Astrocyte of the cerebellum (primary cell): ENCODE measurements around the gene NTN3.
A peak's percentile ranks its signal among the peaks of the same experiment; 100 is the strongest.

Experiments used
- DNase-seq: peaks from one replicate; pipeline ENCODE4 v3.0.0-alpha.2; 2011; ENCODE audit warnings: low read depth
- H3K4me3 ChIP-seq: 2 replicates; pipeline ENCODE4 v1.5.1; 2011; ENCODE audit warnings: mild to moderate bottlenecking, low read depth, low read length, moderate library complexity
- in situ Hi-C: cut with HindIII; loops from 2 replicates; pipeline ENCODE4 v1.10.0; 2017; ENCODE audit warnings: low sequenced_read_pairs
- TF ChIP-seq, protein P1 (sequence below): IDR thresholded peaks from 2 replicates; pipeline ENCODE4 v1.5.1; 2012; ENCODE audit warnings: low read length, low read depth, moderate library complexity, mild to moderate bottlenecking; ENCODE audit errors: missing control alignments

NTN3 gene

DNA sequence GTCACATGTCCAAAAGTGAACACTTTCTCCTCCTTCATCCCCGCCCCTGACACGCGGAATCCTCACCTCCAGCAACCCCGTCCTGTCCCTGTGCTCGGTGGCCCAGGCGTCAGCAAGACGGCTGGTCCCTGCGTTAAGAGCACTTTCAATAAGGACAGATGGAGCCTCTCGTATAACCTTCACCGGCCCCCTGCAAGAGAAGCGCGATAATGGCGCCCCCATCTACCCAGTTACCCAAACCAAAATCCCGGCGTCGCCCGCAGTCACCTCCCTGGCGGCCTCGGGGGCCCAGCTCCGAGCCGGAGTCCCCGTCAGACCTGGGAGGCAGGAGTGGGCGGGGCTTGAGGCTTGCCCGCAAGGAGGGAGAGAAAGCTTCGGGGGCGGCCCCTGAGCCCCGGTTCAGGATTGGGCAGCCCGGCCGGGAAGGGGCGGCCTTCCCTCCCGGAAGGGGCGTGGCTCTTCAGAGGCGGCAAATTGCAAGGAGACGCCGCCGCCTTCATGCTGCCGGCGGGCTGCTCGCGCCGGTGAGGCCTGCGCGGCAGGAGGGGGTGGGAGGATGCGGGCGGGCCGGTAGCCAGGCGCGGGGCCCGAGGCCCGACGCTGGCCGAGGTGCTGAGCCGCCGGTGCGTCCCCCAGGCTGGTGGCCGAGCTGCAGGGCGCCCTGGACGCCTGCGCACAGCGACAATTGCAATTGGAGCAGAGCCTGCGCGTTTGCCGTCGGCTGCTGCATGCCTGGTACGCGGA, 11.3 kb upstream of the NTN3 start, which contains the start of gene TEDC2:
Gene TEDC2 (plus strand): TSS at position 463 of the 744 bp plus-strand sequence. CDS start 36 bp downstream, at position 499.
- DNase-seq = peak; percentile 75
- TF ChIP-seq, protein P1, sequence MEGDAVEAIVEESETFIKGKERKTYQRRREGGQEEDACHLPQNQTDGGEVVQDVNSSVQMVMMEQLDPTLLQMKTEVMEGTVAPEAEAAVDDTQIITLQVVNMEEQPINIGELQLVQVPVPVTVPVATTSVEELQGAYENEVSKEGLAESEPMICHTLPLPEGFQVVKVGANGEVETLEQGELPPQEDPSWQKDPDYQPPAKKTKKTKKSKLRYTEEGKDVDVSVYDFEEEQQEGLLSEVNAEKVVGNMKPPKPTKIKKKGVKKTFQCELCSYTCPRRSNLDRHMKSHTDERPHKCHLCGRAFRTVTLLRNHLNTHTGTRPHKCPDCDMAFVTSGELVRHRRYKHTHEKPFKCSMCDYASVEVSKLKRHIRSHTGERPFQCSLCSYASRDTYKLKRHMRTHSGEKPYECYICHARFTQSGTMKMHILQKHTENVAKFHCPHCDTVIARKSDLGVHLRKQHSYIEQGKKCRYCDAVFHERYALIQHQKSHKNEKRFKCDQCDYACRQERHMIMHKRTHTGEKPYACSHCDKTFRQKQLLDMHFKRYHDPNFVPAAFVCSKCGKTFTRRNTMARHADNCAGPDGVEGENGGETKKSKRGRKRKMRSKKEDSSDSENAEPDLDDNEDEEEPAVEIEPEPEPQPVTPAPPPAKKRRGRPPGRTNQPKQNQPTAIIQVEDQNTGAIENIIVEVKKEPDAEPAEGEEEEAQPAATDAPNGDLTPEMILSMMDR = no peak
- in situ Hi-C loops = no loop called here
- H3K4me3 ChIP-seq = peak within 1 kb of the TSS; percentile 66

DNA sequence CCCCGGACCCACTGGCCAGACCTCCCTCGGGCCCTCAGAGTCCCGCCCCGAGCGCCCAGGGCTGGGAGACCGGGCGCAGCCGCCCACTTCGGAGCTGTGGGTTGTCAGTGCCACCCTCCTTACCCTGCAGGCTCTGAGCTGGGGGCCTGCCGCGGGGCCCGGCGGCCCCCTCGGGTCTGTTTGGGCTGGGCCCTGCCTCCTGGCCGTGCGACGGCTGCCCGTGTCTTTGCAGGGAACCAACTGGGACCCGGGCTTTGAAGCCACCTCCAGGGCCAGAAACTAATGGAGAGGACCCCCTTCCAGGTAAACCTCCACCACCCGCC, 10.7 kb upstream of the NTN3 start:
- no peak for DNase-seq
- in situ Hi-C loops = no loop called here
- TF ChIP-seq, protein P1 = no peak
- peak overlapping the region; percentile 66 for H3K4me3 ChIP-seq

DNA sequence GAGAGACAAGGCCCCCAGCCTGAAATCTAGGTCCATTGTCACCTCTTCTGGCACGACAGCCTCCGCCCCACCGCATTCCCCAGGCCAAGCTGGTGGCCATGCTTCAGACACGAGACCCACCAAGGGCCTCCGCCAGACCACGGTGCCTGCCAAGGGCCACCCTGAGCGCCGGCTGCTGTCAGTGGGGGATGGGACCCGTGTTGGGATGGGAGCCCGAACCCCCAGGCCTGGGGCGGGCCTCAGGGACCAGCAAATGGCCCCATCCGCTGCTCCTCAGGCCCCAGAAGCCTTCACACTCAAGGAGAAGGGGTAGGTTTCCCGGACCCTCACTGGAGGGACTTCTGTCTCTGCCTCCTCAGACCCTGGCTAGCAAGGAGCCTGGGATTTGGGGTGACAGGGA, 10.2 kb upstream of the NTN3 start:
- in situ Hi-C loops = no loop called here
- H3K4me3 ChIP-seq = no peak overlapping the region
- DNase-seq = no peak
- TF ChIP-seq, protein P1 = no peak

DNA sequence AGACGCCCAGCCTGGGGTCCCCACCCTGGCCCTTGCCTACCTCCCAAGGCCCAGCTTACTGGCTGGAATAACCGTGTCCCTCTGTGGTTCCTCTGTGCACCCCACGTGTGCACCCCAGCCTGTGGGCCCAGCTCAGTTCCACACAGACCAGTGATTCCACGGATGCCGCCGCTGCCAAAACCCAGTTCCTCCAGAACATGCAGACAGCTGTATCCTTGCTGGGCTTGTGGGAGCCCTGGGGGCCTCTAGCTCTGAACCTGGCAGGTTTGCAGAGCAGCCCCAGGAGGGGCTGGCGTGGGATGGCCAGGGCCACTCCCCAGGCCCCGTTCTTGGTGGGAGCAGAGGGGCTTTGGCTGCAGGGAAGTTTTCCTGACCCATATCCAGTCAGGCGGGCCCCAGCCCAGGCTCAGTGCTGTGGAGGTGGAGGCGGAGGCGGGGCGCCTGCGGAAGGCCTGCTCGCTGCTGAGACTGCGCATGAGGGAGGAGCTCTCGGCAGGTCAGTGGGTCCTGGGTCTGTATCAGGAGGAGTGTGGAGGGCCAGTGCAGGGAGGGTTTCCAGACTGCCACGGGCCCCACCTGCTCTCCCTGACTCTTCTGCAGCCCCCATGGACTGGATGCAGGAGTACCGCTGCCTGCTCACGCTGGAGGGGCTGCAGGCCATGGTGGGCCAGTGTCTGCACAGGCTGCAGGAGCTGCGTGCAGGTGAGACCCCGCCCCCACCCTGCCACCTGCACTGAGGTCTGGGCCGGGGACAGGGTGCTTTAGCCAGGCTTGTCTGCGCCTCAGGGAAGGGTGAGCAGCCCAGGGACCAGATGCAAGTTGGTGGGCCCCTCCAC, 8.8 kb upstream of the NTN3 start:
- in situ Hi-C loops = no loop called here
- DNase-seq = no peak
- TF ChIP-seq, protein P1 = no peak
- no peak overlapping the region for H3K4me3 ChIP-seq

DNA sequence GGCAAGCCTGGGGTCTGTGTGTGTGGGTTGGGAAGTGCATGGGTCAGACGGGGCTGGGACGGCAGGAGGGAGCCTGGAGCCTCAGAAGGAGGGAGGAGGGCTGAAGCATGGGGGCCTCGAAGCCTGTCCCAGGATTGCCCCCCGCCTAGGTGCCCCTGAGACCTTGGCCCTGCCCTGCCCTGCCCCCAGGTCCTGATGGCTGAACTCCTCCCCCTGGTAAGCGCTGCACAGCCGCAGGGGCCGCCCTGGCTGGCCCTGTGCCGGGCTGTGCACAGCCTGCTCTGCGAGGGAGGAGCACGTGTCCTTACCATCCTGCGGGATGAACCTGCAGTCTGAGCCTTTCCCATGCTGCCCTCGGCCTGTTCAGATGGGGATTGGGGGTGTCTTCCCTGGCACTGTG, 6.8 kb upstream of the NTN3 start:
- H3K4me3 ChIP-seq = no peak overlapping the region
- in situ Hi-C loops = no loop called here
- TF ChIP-seq, protein P1 = no peak
- no peak for DNase-seq

DNA sequence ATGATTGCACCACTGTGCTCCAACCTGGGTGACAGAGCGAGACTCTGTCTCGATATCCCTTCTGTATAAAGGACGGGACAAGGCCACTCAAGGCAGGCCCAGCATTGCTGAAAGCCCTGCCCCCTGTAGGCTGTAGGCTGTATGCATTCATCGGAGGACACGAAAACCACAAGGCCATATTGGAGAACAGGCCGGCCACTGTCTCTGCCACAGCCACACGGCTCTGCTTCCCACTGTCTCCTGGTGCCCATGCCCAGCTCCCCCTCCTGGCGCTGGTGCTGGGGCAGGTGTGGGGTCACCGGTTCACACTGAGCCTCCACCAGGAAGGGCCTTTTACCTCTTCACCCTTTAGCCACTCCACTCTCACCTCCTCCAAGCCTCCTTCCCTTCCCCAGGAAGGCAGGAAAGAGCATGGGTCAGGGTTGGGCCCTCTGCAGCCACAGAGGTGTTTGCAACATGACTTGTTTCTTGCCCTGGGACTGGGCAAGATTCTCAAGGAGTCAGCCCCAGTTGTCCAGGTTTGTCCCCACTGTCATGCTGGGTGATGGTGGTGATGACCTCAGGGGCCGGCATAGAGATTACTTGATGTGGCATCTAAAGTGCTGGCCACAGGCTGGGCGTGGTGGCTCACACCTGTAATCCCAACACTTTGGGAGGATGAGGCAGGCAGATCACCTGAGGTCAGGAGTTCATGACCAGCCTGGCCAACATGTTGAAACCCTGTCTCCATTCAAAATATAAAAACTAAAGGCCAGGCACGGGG, 5.3 kb upstream of the NTN3 start:
- TF ChIP-seq, protein P1 = peak; percentile 35
- in situ Hi-C loops = no loop called here
- no peak overlapping the region for H3K4me3 ChIP-seq
- no peak for DNase-seq
